Upper lobe of left lung (tissue), 6 donors: ENCODE data around the gene DOCK4. TPM values are rescaled to one million over a fixed set of nuclear protein-coding genes. Genes with fewer than 3 reads are reported as not detected.

Experiments
- ATAC-seq, 2 donors: fragments of 200-7000 bp; cut with Tn5 transposase; one replicate each; pipeline ENCODE4 v1.9.1; 2022; ENCODE audit warnings: mild to moderate bottlenecking in 2 of 2, moderate library complexity in 2 of 2; ENCODE audit not compliant: low FRiP score in 2 of 2
- DNase-seq, 2 donors: peaks; one replicate each; pipeline ENCODE4 v3.0.0-alpha.2; 2019 to 2020
- H3K27ac ChIP-seq, 4 donors: fragments of 200-600 bp; sonication (generic); one replicate each; pipeline ENCODE4 v1.5.1; 2016 to 2019
- H3K27me3 ChIP-seq, 4 donors: fragments of 200-600 bp; sonication (generic); one replicate each; pipeline ENCODE4 v1.5.1; 2017 to 2019
- H3K36me3 ChIP-seq, 4 donors: fragments of 200-600 bp; sonication (generic); one replicate each; pipeline ENCODE4 v1.5.1; 2016 to 2019
- H3K4me1 ChIP-seq, 4 donors: fragments of 200-600 bp; sonication (generic); one replicate each; pipeline ENCODE4 v1.5.1; 2018 to 2019
- H3K4me3 ChIP-seq, 4 donors: fragments of 200-600 bp; sonication (generic); one replicate each; pipeline ENCODE4 v1.5.1; 2017 to 2019; ENCODE audit warnings: mild to moderate bottlenecking in 2 of 4, moderate library complexity in 1 of 4
- H3K9me3 ChIP-seq, 4 donors: fragments of 200-600 bp; sonication (generic); one replicate each; pipeline ENCODE4 v1.5.1; 2018 to 2019
- EP300 ChIP-seq, 4 donors: sonication (generic); formaldehyde crosslinking; IDR thresholded peaks; one replicate each; pipeline ENCODE4 v1.5.1; 2017; ENCODE audit warnings: antibody characterized with exemption in 4 of 4, control low read depth in 2 of 4
- POLR2A ChIP-seq, 4 donors: fragments of 450-650 bp; IDR thresholded peaks; one replicate each; pipeline ENCODE4 v1.5.1; 2016 to 2017; ENCODE audit warnings: antibody characterized with exemption in 4 of 4, mild to moderate bottlenecking in 2 of 4
- POLR2AphosphoS5 ChIP-seq, 2 donors: sonication (generic); formaldehyde crosslinking; IDR thresholded peaks; one replicate each; pipeline ENCODE4 v1.5.1; 2017; ENCODE audit warnings: antibody characterized with exemption in 2 of 2
- WGBS, 2 donors: methylation state at CpG; one replicate each; pipeline ENCODE4 v1.1.5; 2017 to 2018; 5-methylcytosine and 5-hydroxymethylcytosine counted together
- total RNA-seq, 6 donors: library from RNA; depleted of rRNA in 4 of 6; stranded (reverse); fragments of >200 nt in 4 of 6; gene quantifications; one replicate each; pipeline versions ENCODE4 v1.1.0 to v1.2.1, GENCODE V29; 2016 to 2021
- TF ChIP-seq, protein P1 (sequence below), 6 experiments: fragments of 450-650 bp in 4 of 6; fragments of 200-600 bp in 2 of 6; sonication (generic) in 2 of 6; IDR thresholded peaks; one replicate each; pipeline ENCODE4 v1.5.1; 2016 to 2019; ENCODE audit warnings: antibody characterized with exemption in 6 of 6
- donor health status: DM: no; HTN: no; CAD: no; lungs with moderate emphysema.
- donor health status: DM: no; HTN: yes; CAD: no; lungs with severe emphysema.

Gene DOCK4
- total RNA-seq, 6 donors from 2014 or later: 53.6 to 166 (median 100) TPM

DNA sequence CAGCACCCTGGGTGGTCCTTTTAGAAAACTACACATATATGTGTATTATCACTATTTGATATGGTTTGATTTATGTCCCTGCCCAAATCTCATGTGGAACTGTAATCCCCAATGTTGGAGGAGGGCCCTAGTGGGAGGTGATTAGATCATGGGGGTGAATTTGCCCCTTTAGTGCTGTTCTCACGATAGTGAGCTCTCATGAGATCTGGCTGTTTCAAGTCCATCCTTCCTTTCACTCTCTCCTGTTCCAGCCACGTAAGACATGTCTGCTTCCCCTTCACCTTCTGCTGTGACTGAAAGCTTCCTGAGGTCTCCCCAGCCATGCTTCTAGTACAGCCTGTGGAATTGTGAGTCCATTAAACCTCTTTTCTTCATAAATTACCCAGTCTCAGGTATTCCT lies 37.3 kb downstream of the DOCK4 start:
- no peak for TF ChIP-seq EP300 (IDR thresholded peaks at IDR 0.05)
- TF ChIP-seq POLR2A (IDR thresholded peaks at IDR 0.05): no peak
- TF ChIP-seq, protein P1, sequence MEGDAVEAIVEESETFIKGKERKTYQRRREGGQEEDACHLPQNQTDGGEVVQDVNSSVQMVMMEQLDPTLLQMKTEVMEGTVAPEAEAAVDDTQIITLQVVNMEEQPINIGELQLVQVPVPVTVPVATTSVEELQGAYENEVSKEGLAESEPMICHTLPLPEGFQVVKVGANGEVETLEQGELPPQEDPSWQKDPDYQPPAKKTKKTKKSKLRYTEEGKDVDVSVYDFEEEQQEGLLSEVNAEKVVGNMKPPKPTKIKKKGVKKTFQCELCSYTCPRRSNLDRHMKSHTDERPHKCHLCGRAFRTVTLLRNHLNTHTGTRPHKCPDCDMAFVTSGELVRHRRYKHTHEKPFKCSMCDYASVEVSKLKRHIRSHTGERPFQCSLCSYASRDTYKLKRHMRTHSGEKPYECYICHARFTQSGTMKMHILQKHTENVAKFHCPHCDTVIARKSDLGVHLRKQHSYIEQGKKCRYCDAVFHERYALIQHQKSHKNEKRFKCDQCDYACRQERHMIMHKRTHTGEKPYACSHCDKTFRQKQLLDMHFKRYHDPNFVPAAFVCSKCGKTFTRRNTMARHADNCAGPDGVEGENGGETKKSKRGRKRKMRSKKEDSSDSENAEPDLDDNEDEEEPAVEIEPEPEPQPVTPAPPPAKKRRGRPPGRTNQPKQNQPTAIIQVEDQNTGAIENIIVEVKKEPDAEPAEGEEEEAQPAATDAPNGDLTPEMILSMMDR (IDR thresholded peaks at IDR 0.05): no peak
- TF ChIP-seq POLR2AphosphoS5 (IDR thresholded peaks at IDR 0.05): no peak
- Histone ChIP-seq H3K4me3 (no peak overlapping the region), H3K27ac (peak overlapping the region in 1 of 4 donors; percentile 4), H3K4me1 (peaks cover 0 to 20% (median 13%) of the 10 kb centered on the region in 4 donors), H3K9me3 (no peaks in the 10 kb centered on the region), H3K27me3 (no peaks in the 10 kb centered on the region), H3K36me3 (no peaks in the 10 kb centered on the region)
- 86 to 90% methylated on average over 2 of the region's 2 CpGs for WGBS, 2 donors
- ATAC-seq: no peak
- no peak for DNase-seq

DNA sequence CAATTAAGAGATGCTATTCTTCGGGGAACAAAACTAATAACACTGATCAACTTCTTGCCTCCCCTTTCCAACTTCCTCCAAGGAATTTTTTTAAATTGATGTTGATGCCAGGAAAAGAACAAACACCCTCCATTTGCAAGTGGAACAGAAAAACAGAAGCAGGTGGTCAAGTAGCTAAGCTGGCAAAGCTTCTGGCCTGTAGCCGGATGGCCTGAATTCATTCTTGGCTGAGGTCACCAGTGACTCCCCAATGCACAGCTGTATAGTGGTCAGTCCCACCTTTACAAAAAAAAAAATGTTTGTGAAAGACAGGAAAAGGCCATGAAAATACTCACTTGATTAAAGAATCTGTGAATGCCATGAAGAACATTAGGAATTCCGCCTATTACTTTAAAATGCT lies 39.1 kb downstream of the DOCK4 start:
- no peak for ATAC-seq
- DNase-seq: no peak
- TF ChIP-seq POLR2AphosphoS5 (IDR thresholded peaks at IDR 0.05): no peak
- no peak for TF ChIP-seq EP300 (IDR thresholded peaks at IDR 0.05)
- TF ChIP-seq, protein P1 (IDR thresholded peaks at IDR 0.05): no peak
- no peak for TF ChIP-seq POLR2A (IDR thresholded peaks at IDR 0.05)
- no peaks in the 10 kb centered on the region for H3K9me3 ChIP-seq
- H3K4me1 ChIP-seq: peaks cover 10 to 24% (median 16%) of the 10 kb centered on the region in 4 donors
- no peak overlapping the region for H3K4me3 ChIP-seq
- H3K27me3 ChIP-seq: no peaks in the 10 kb centered on the region
- 73 to 75% methylated on average over 3 of the region's 3 CpGs for WGBS, 2 donors
- H3K27ac ChIP-seq: peak overlapping the region in 1 of 4 donors; percentile 4
- H3K36me3 ChIP-seq: no peaks in the 10 kb centered on the region

DNA sequence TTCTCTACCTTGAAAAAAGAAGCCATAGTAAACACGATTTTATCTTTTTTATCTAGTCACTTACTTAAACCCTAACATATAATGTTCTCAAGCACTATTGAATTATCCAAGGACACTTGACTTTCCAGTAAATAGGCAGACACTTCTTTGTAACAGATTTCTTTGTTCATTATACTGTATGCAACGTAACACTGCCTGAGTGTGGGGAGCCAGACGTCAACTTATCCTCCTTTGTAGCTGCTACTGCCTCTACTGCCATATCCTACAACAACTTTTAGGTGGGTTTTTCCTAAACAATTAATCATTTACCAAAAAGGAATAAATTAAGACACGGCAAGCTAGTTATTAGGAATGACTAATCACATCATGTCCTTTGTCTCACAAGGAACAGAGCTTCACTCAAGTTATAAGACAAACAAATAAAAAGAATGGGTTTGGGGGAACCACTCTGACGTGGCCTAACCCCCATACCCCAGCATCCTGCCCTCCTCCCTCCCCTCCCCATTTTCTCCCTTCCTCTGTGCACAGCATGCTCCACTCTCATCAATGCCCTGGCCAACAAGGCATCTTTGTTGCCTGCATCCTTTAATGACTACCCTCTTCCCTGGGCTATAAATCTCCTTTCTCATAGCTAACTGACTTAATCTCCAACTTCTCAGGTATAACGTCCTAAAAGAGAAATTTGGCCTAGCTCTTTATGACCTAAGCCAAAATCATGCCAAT lies 43.3 kb downstream of the DOCK4 start:
- no peak overlapping the region for H3K4me3 ChIP-seq
- H3K4me1 ChIP-seq: peaks cover 37 to 54% (median 47%) of the 10 kb centered on the region in 4 donors
- TF ChIP-seq EP300 (IDR thresholded peaks at IDR 0.05): no peak
- H3K9me3 ChIP-seq: no peaks in the 10 kb centered on the region
- H3K36me3 ChIP-seq: no peaks in the 10 kb centered on the region
- H3K27ac ChIP-seq: peak overlapping the region in 3 of 4 donors; percentile 36 to 75 (median 63)
- no peaks in the 10 kb centered on the region for H3K27me3 ChIP-seq
- no peak for ATAC-seq
- no peak for DNase-seq
- 53 to 55% methylated on average over 6 of the region's 6 CpGs for WGBS, 2 donors

DNA sequence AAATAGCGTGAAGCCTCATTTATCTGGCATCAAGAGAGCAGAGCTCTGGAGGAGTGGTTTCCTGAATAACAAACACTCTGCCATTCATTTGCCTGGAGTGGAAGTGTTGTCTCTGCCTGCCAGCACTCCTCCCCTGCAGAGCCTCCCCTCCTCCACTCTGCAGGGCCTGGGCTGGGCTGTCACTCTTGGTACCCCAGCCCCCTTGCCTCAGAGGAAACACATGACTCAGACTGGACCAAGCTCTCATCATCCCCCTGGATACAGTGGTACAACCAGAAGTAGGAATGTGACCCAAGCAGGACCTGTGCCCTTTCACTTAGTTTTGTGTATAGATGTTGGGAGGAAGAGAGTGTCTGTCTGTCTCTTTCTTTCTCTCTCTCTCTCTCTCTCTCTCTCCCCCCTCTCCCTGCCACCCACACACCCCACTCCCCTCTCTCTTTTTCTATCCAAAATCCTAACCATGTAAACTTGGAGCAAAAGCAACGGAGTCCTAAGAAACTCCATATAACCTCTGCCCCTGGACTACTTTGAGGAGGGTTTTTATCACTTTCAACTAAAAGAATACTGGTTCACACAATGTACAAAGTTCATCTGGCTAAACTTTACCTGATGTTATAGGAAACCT lies 43.9 kb downstream of the DOCK4 start:
- no peaks in the 10 kb centered on the region for H3K36me3 ChIP-seq
- peak in 1 of 2 donors; percentile 63 for DNase-seq
- H3K4me1 ChIP-seq: peaks cover 37 to 55% (median 49%) of the 10 kb centered on the region in 4 donors
- ATAC-seq: peak; percentile 60 to 76
- 29 to 30% methylated on average over 2 of the region's 2 CpGs for WGBS, 2 donors
- no peak for TF ChIP-seq POLR2A (IDR thresholded peaks at IDR 0.05)
- TF ChIP-seq, protein P1 (IDR thresholded peaks at IDR 0.05): no peak
- peak in 1 of 4 donors; percentile 36 for TF ChIP-seq EP300 (IDR thresholded peaks at IDR 0.05)
- peak; percentile 47 to 77 for TF ChIP-seq POLR2AphosphoS5 (IDR thresholded peaks at IDR 0.05)
- no peak overlapping the region for H3K4me3 ChIP-seq
- peak overlapping the region; percentile 18 to 75 (median 50) for H3K27ac ChIP-seq
- H3K9me3 ChIP-seq: no peaks in the 10 kb centered on the region
- no peaks in the 10 kb centered on the region for H3K27me3 ChIP-seq

DNA sequence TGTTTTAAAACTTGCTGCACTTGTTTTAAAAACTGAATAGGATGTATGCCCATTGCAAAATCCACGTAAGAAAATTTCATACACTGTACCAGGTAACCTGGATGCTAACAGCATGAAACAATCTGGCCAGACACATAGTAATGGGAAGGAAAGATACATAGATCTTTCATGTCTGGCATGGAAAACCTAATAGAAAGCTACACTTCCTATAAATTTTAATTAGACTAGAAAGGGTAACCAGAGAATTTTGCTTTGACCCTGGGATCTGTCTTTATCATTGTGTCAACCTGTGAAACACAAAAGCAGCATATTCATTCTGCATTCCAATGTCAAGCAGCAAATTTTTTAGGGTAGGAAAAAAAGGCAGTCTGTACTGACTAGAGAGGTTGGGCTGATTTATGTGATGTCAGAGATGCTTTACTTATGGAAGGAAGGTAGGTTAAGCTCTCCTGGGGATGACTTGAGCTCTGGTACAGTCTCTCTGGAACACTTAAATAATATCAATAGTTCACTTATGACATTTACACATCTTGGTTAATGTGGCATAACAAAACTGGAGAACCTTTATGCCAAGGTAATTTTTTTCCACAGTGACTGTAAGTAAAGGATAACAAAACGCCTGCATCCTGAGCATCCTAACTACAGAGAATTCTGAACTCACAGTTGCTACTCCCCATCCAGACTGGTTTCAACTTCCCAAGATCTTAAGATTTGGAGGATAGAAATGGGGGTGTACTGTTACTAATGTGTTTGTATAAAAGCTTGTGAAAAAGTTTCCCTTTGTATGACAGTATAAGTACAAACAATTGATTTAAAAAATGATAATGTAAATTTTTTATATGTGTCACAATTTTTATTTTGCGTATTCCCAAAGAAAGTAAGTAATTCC lies 44.7 kb downstream of the DOCK4 start:
- no peak for TF ChIP-seq EP300 (IDR thresholded peaks at IDR 0.05)
- TF ChIP-seq, protein P1 (IDR thresholded peaks at IDR 0.05): no peak
- TF ChIP-seq POLR2A (IDR thresholded peaks at IDR 0.05): no peak
- TF ChIP-seq POLR2AphosphoS5 (IDR thresholded peaks at IDR 0.05): no peak
- H3K27me3 ChIP-seq: no peaks in the 10 kb centered on the region
- ATAC-seq (no peak), DNase-seq (no peak)
- H3K9me3 ChIP-seq: no peaks in the 10 kb centered on the region
- peak overlapping the region; percentile 18 to 75 (median 50) for H3K27ac ChIP-seq
- WGBS, 2 donors: 47 to 59% methylated on average over 3 of the region's 3 CpGs
- no peaks in the 10 kb centered on the region for H3K36me3 ChIP-seq
- H3K4me1 ChIP-seq: peaks cover 37 to 61% (median 52%) of the 10 kb centered on the region in 4 donors
- H3K4me3 ChIP-seq: no peak overlapping the region
